ENCODE results near the gene MROH8.

GRCh38 chr20:37108676-37109075 lies 70.7 kb downstream of the MROH8 start:
- no peak for TF ChIP-seq CTCF (IDR thresholded peaks at IDR 0.05; ENCODE audit: low read length)
- no peak for TF ChIP-seq EZH2 (IDR thresholded peaks at IDR 0.05; ENCODE audit: borderline replicate concordance, low read length)

All from OCI-LY1 (cell line).